HepG2 (cell line): ENCODE results near the gene TBL3. TPM values are rescaled to one million over a fixed set of nuclear protein-coding genes. Genes with fewer than 3 reads are reported as not detected.
A peak's percentile ranks its signal among the peaks of the same experiment; 100 is the strongest.

Experiments used
- JUNB ChIP-seq: sonication (generic); formaldehyde crosslinking; IDR thresholded peaks from 2 replicates; pipeline ENCODE4 v1.8.0; 2022; ENCODE audit warnings: missing genetic modification reagents, mild to moderate bottlenecking, borderline replicate concordance
- KDM4B ChIP-seq: sonication (generic); formaldehyde crosslinking; IDR thresholded peaks from 2 replicates; pipeline ENCODE4 v1.4.0; 2020; ENCODE audit warnings: missing genetic modification reagents
- KMT2A ChIP-seq: sonication (generic); formaldehyde crosslinking; IDR thresholded peaks from 2 replicates; pipeline ENCODE4 v1.4.0; 2020; ENCODE audit warnings: missing genetic modification reagents
- NR2F2 ChIP-seq: IDR thresholded peaks from 2 replicates; pipeline ENCODE4 v1.6.1; 2012; ENCODE audit warnings: low read depth, inconsistent platforms, borderline replicate concordance
- SIN3B ChIP-seq: fragments of 150-350 bp; IDR thresholded peaks from 2 replicates; pipeline ENCODE4 v1.6.1; 2014; ENCODE audit warnings: low read length
- SIX1 ChIP-seq: sonication (generic); formaldehyde crosslinking; IDR thresholded peaks from 2 replicates; pipeline ENCODE4 v1.4.0; 2020; ENCODE audit warnings: missing genetic modification reagents, borderline replicate concordance
- SNAI1 ChIP-seq: sonication (generic); formaldehyde crosslinking; IDR thresholded peaks from 2 replicates; pipeline ENCODE4 v1.5.0; 2020; ENCODE audit warnings: mild to moderate bottlenecking, missing genetic modification reagents, borderline replicate concordance
- TGIF2 ChIP-seq: IDR thresholded peaks from 2 replicates; pipeline ENCODE4 v1.6.1; 2016; ENCODE audit warnings: control low read depth, missing compliant biosample characterization
- THYN1 ChIP-seq: sonication (generic); formaldehyde crosslinking; IDR thresholded peaks from 2 replicates; pipeline ENCODE4 v1.8.1; 2023; ENCODE audit warnings: low read depth, mild to moderate bottlenecking, moderate library complexity, missing genetic modification reagents, borderline replicate concordance
- TP53 ChIP-seq: sonication (generic); formaldehyde crosslinking; conservative IDR thresholded peaks from 2 replicates; pipeline ENCODE4 v1.4.0; 2020; ENCODE audit warnings: missing genetic modification reagents
- ZNF484 ChIP-seq: sonication (generic); formaldehyde crosslinking; IDR thresholded peaks from 2 replicates; pipeline ENCODE4 v1.5.1; 2020; ENCODE audit warnings: mild to moderate bottlenecking, low read depth, missing genetic modification reagents, borderline replicate concordance
- ZNF572 ChIP-seq: sonication (generic); formaldehyde crosslinking; IDR thresholded peaks from 2 replicates; pipeline ENCODE4 v1.5.1; 2020; ENCODE audit warnings: mild to moderate bottlenecking, missing genetic modification reagents
- polyA plus RNA-seq, 8 experiments: library from polyadenylated mRNA; depleted of rRNA in 3 of 8; stranded (reverse) in 7 of 8; unstranded in 1 of 8; fragments of >200 nt; fragmentation: Illumina TruSeq in 4 of 8; extraction: Trizol in 4 of 8; gene quantifications; 2 replicates each; pipeline versions ENCODE4 v1.2.1 to v1.2.3, GENCODE V29; 2011 to 2016; ENCODE audit warnings: low read depth in 4 of 8, missing spikeins in 1 of 8, mixed read lengths in 1 of 8; ENCODE audit not compliant: insufficient read depth in 1 of 8
- total RNA-seq, 5 experiments: library from RNA; depleted of rRNA; stranded (reverse); fragments of >200 nt; fragmentation: Illumina TruSeq; extraction: Trizol; gene quantifications; 2 replicates each; pipeline ENCODE4 v1.2.3, GENCODE V29; 2016; ENCODE audit warnings: low read depth in 1 of 5
- TF ChIP-seq, protein P1 (sequence below): IDR thresholded peaks from 2 replicates; pipeline ENCODE4 v1.6.1; 2012; ENCODE audit warnings: inconsistent platforms
- TF ChIP-seq, protein P2 (sequence below), 2 experiments: sonication (generic) in 1 of 2; formaldehyde crosslinking in 1 of 2; IDR thresholded peaks; 2 replicates each; pipeline versions ENCODE4 v1.5.1 to v1.6.1; 2011 to 2020; ENCODE audit warnings: borderline replicate concordance in 1 of 2, low read depth in 1 of 2, low read length in 1 of 2, mild to moderate bottlenecking in 1 of 2, missing genetic modification reagents in 1 of 2, moderate library complexity in 1 of 2
- TF ChIP-seq, protein P3 (sequence below): sonication (generic); formaldehyde crosslinking; IDR thresholded peaks from 2 replicates; pipeline ENCODE4 v1.5.1; 2020; ENCODE audit warnings: missing genetic modification reagents, mild to moderate bottlenecking, borderline replicate concordance
- TF ChIP-seq, protein P4 (sequence below): sonication (generic); formaldehyde crosslinking; IDR thresholded peaks from 2 replicates; pipeline ENCODE4 v1.4.0; 2020; ENCODE audit warnings: mild to moderate bottlenecking, missing genetic modification reagents
- TF ChIP-seq, protein P5 (sequence below): sonication (generic); formaldehyde crosslinking; IDR thresholded peaks from 2 replicates; pipeline ENCODE4 v1.9.0; 2022; ENCODE audit warnings: low read depth, missing genetic modification reagents
- TF ChIP-seq, protein P6 (sequence below): sonication (generic); formaldehyde crosslinking; IDR thresholded peaks from 2 replicates; pipeline ENCODE4 v1.4.0; 2020; ENCODE audit warnings: missing genetic modification reagents

TBL3 gene
- total and polyA plus RNA-seq, 2 of the 13 experiments (the other 11 are each of a cell fraction or from before 2014, with no cell fraction given) = 16.8 to 38.0 TPM

DNA sequence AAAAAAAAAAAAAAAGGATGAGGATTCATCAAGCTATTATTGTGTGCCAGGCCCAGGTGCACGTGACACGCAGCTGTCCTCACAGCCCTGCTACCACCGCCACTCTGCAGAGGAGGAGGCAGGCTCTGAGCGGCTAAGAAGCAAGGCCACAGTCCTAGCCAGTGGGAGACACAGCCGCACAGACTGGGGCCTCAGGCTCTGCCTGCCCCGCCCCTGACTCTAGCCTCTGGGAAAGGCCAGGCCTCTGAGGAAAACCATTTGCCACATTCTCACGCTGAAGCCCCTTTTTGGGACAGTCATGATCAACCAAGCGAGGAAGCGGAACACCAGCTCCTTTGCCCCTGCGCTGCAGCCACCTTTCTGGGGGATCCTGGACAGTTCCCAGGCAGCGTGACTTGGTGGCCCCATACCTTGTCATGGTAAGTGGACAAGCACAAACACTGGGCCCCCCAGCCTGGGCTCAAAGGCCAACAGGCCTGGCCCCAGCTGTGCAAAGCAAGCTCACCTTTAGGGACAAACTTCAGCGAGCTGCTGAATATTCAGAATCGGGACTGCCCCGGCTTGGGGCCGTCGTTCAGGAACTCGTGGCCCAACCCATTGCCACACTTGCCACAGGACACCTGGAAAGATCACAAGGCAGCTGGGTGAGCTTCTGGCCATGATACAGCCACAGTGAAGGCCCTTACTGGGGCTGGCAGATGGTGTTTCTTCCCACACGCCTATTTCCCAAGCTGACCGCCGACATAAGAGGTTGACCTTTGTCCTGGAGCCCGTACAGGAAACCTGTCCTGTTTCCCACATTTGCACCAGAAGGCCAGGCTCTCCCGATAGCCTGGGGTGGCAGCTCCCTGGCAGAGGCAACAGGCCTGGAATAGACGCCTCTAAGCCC, 31.3 kb upstream of the TBL3 start (continued):
- TF ChIP-seq ZNF572 (CRISPR knock-in tag) (no peak), SIN3B (no peak), SIX1 (CRISPR knock-in tag) (peak; percentile 38; the same call in 1 of the 2 replicates), SNAI1 (CRISPR knock-in tag) (peak; percentile 91; the same call in 1 of the 2 replicates), NR2F2 (peak; percentile 68; the same call in 1 of the 2 replicates), KMT2A (CRISPR knock-in tag) (no peak; the same call in none of the 2 replicates), THYN1 (no peak), TP53 (CRISPR knock-in tag) (peak; percentile 66; the same call in 1 of the 2 replicates), JUNB (CRISPR knock-in tag) (no peak), KDM4B (CRISPR knock-in tag) (peak; percentile 11; the same call in 1 of the 2 replicates), ZNF484 (CRISPR knock-in tag) (no peak), TGIF2 (CRISPR knock-in tag) (peak; percentile 17; the same call in 1 of the 2 replicates)
- TF ChIP-seq, protein P1, sequence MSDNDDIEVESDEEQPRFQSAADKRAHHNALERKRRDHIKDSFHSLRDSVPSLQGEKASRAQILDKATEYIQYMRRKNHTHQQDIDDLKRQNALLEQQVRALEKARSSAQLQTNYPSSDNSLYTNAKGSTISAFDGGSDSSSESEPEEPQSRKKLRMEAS = peak; percentile 75
- TF ChIP-seq, protein P2, sequence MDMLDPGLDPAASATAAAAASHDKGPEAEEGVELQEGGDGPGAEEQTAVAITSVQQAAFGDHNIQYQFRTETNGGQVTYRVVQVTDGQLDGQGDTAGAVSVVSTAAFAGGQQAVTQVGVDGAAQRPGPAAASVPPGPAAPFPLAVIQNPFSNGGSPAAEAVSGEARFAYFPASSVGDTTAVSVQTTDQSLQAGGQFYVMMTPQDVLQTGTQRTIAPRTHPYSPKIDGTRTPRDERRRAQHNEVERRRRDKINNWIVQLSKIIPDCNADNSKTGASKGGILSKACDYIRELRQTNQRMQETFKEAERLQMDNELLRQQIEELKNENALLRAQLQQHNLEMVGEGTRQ (IDR thresholded peaks at IDR 0.05; ENCODE audit: low read depth, low read length) = peak; percentile 43; the same call in 1 of the 2 replicates
- TF ChIP-seq, protein P2 (CRISPR knock-in tag; IDR thresholded peaks at IDR 0.05; ENCODE audit: borderline replicate concordance) = peak; percentile 44; the same call in 1 of the 2 replicates
- TF ChIP-seq, protein P3, sequence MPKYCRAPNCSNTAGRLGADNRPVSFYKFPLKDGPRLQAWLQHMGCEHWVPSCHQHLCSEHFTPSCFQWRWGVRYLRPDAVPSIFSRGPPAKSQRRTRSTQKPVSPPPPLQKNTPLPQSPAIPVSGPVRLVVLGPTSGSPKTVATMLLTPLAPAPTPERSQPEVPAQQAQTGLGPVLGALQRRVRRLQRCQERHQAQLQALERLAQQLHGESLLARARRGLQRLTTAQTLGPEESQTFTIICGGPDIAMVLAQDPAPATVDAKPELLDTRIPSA (CRISPR knock-in tag) = no peak
- TF ChIP-seq, protein P4, sequence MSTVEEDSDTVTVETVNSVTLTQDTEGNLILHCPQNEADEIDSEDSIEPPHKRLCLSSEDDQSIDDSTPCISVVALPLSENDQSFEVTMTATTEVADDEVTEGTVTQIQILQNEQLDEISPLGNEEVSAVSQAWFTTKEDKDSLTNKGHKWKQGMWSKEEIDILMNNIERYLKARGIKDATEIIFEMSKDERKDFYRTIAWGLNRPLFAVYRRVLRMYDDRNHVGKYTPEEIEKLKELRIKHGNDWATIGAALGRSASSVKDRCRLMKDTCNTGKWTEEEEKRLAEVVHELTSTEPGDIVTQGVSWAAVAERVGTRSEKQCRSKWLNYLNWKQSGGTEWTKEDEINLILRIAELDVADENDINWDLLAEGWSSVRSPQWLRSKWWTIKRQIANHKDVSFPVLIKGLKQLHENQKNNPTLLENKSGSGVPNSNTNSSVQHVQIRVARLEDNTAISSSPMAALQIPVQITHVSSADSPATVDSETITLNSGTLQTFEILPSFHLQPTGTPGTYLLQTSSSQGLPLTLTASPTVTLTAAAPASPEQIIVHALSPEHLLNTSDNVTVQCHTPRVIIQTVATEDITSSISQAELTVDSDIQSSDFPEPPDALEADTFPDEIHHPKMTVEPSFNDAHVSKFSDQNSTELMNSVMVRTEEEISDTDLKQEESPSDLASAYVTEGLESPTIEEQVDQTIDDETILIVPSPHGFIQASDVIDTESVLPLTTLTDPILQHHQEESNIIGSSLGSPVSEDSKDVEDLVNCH (CRISPR knock-in tag) = peak; percentile 71; the same call in 1 of the 2 replicates
- TF ChIP-seq, protein P5, sequence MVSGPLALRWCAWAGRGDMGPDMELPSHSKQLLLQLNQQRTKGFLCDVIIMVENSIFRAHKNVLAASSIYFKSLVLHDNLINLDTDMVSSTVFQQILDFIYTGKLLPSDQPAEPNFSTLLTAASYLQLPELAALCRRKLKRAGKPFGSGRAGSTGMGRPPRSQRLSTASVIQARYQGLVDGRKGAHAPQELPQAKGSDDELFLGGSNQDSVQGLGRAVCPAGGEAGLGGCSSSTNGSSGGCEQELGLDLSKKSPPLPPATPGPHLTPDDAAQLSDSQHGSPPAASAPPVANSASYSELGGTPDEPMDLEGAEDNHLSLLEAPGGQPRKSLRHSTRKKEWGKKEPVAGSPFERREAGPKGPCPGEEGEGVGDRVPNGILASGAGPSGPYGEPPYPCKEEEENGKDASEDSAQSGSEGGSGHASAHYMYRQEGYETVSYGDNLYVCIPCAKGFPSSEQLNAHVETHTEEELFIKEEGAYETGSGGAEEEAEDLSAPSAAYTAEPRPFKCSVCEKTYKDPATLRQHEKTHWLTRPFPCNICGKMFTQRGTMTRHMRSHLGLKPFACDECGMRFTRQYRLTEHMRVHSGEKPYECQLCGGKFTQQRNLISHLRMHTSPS (CRISPR knock-in tag) = peak; percentile 10
- TF ChIP-seq, protein P6, sequence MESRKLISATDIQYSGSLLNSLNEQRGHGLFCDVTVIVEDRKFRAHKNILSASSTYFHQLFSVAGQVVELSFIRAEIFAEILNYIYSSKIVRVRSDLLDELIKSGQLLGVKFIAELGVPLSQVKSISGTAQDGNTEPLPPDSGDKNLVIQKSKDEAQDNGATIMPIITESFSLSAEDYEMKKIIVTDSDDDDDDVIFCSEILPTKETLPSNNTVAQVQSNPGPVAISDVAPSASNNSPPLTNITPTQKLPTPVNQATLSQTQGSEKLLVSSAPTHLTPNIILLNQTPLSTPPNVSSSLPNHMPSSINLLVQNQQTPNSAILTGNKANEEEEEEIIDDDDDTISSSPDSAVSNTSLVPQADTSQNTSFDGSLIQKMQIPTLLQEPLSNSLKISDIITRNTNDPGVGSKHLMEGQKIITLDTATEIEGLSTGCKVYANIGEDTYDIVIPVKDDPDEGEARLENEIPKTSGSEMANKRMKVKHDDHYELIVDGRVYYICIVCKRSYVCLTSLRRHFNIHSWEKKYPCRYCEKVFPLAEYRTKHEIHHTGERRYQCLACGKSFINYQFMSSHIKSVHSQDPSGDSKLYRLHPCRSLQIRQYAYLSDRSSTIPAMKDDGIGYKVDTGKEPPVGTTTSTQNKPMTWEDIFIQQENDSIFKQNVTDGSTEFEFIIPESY (CRISPR knock-in tag) = no peak
